ENCODE data around the gene CDC6.
A peak's percentile ranks its signal among the peaks of the same experiment; 100 is the strongest.

Gene CDC6

GRCh38 chr17:40318830-40319391, 31.2 kb downstream of the CDC6 start:
- peak overlapping the region; percentile 96 for H3K4me2 ChIP-seq (ENCODE audit: low read length)
- peaks cover 58% of the 10 kb centered on the region for H3K79me2 ChIP-seq (ENCODE audit: low read length)
- H3K9me3 ChIP-seq (ENCODE audit: insufficient read depth, low read length) = no peaks in the 10 kb centered on the region
- peaks cover 31% of the 10 kb centered on the region for H4K20me1 ChIP-seq (ENCODE audit: insufficient read depth, low read length)
- peak overlapping the region; percentile 94 for H3K9ac ChIP-seq (ENCODE audit: low read length)
- peaks cover 60% of the 10 kb centered on the region for H3K4me1 ChIP-seq (ENCODE audit: low read length)
- H3K4me3 ChIP-seq (ENCODE audit: low read length) = peak overlapping the region; percentile 93
- TF ChIP-seq EZH2phosphoT487 (IDR thresholded peaks at IDR 0.05; ENCODE audit: low read depth) (no peak), CTCF (IDR thresholded peaks at IDR 0.05; ENCODE audit: low read depth, low read length) (peak; percentile 46)
- no peak overlapping the region for H2AFZ ChIP-seq (ENCODE audit: low read depth, low read length)
- H3K27me3 ChIP-seq (ENCODE audit: low read depth, low read length) = no peaks in the 10 kb centered on the region
- no peaks in the 10 kb centered on the region for H3K36me3 ChIP-seq (replicated peaks; ENCODE audit: low read depth, low read length)
- H3K27ac ChIP-seq (ENCODE audit: low read length) = peak overlapping the region; percentile 74

- H3K27me3 ChIP-seq (ENCODE audit: low read depth, low read length) = no peaks in the 10 kb centered on the region
- H3K4me3 ChIP-seq (ENCODE audit: low read length) = peak overlapping the region; percentile 93
- peak overlapping the region; percentile 25; the same call in 1 of the 2 replicates for H3K27ac ChIP-seq (ENCODE audit: low read length)
- H4K20me1 ChIP-seq (ENCODE audit: insufficient read depth, low read length) = peaks cover 31% of the 10 kb centered on the region
- no peak overlapping the region for H2AFZ ChIP-seq (ENCODE audit: low read depth, low read length)
- no peaks in the 10 kb centered on the region for H3K36me3 ChIP-seq (replicated peaks; ENCODE audit: low read depth, low read length)
- H3K4me1 ChIP-seq (ENCODE audit: low read length) = peaks cover 62% of the 10 kb centered on the region
- peaks cover 68% of the 10 kb centered on the region for H3K79me2 ChIP-seq (ENCODE audit: low read length)
- H3K9me3 ChIP-seq (ENCODE audit: insufficient read depth, low read length) = no peaks in the 10 kb centered on the region
- H3K9ac ChIP-seq (ENCODE audit: low read length) = peak overlapping the region; percentile 94; the same call in 1 of the 2 replicates
- H3K4me2 ChIP-seq (ENCODE audit: low read length) = peak overlapping the region; percentile 96
- TF ChIP-seq CTCF (IDR thresholded peaks at IDR 0.05; ENCODE audit: low read depth, low read length) = no peak
- TF ChIP-seq EZH2phosphoT487 (IDR thresholded peaks at IDR 0.05; ENCODE audit: low read depth) = no peak
Observed at GRCh38 chr17:40319651-40320540, 32.2 kb downstream of the CDC6 start.

GRCh38 chr17:40320756-40321523, 33.3 kb downstream of the CDC6 start:
- H2AFZ ChIP-seq (ENCODE audit: low read depth, low read length) = no peak overlapping the region
- peak overlapping the region; percentile 94; the same call in 1 of the 2 replicates for H3K9ac ChIP-seq (ENCODE audit: low read length)
- peak overlapping the region; percentile 96 for H3K4me2 ChIP-seq (ENCODE audit: low read length)
- no peak for TF ChIP-seq EZH2phosphoT487 (IDR thresholded peaks at IDR 0.05; ENCODE audit: low read depth)
- peaks cover 71% of the 10 kb centered on the region for H3K4me1 ChIP-seq (ENCODE audit: low read length)
- no peaks in the 10 kb centered on the region for H3K9me3 ChIP-seq (ENCODE audit: insufficient read depth, low read length)
- H3K4me3 ChIP-seq (ENCODE audit: low read length) = peak overlapping the region; percentile 93
- H4K20me1 ChIP-seq (ENCODE audit: insufficient read depth, low read length) = peaks cover 33% of the 10 kb centered on the region
- no peaks in the 10 kb centered on the region for H3K36me3 ChIP-seq (replicated peaks; ENCODE audit: low read depth, low read length)
- peaks cover 77% of the 10 kb centered on the region for H3K79me2 ChIP-seq (ENCODE audit: low read length)
- H3K27ac ChIP-seq (ENCODE audit: low read length) = no peak overlapping the region
- no peaks in the 10 kb centered on the region for H3K27me3 ChIP-seq (ENCODE audit: low read depth, low read length)

DNA sequence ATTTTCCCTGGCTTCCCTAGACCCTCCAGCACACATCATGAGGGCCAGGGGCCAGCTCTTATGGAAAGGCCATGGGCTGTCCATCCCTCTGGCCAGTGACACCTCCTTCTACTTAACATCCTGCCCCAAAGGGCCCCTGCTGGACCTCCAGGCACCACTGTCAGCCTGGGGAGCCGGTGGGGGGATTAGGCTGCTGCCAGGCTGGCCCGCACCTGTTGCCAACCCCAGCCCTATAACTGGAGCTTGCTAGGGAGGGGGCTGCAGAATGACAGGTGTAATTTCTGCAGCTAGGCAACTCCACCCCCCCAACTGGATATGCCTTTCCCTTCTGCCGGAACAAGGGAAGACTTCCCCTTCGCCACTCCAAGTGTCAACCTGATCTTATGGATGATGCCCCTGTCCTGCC, 33.8 kb downstream of the CDC6 start:
- Histone ChIP-seq H2AFZ (ENCODE audit: low read depth, low read length) (no peak overlapping the region), H3K4me2 (ENCODE audit: low read length) (peak overlapping the region; percentile 96), H3K4me3 (ENCODE audit: low read length) (peak overlapping the region; percentile 93), H3K4me1 (ENCODE audit: low read length) (peaks cover 77% of the 10 kb centered on the region), H3K27ac (ENCODE audit: low read length) (peak overlapping the region; percentile 94), H3K79me2 (ENCODE audit: low read length) (peaks cover 83% of the 10 kb centered on the region), H3K9me3 (ENCODE audit: insufficient read depth, low read length) (no peaks in the 10 kb centered on the region), H4K20me1 (ENCODE audit: insufficient read depth, low read length) (peaks cover 39% of the 10 kb centered on the region), H3K9ac (ENCODE audit: low read length) (peak overlapping the region; percentile 76; the same call in 1 of the 2 replicates), H3K36me3 (replicated peaks; ENCODE audit: low read depth, low read length) (no peaks in the 10 kb centered on the region), H3K27me3 (ENCODE audit: low read depth, low read length) (no peaks in the 10 kb centered on the region)
- no peak for TF ChIP-seq CTCF (IDR thresholded peaks at IDR 0.05; ENCODE audit: low read depth, low read length)
- TF ChIP-seq EZH2phosphoT487 (IDR thresholded peaks at IDR 0.05; ENCODE audit: low read depth) = no peak

Data from OCI-LY3 (cell line).